A549 (cell line): ENCODE measurements around the gene CEP192.
"Not testable (repeated sequence)": the region's sequence is repeated elsewhere in the genome, so short reads cannot be mapped to it uniquely, and the experiment has no call there.

Experiments used
- CEBPB ChIP-seq, 2 experiments: fragments of >200 bp in 1 of 2; sonication (Bioruptor Twin) in 1 of 2; formaldehyde crosslinking in 1 of 2; IDR thresholded peaks; 2 replicates each; pipeline ENCODE4 v1.6.1; 2012 to 2016
- CTCF ChIP-seq: fragments of >200 bp; sonication (Bioruptor Twin); formaldehyde crosslinking; IDR thresholded peaks from 3 replicates; pipeline ENCODE4 v1.5.1; 2016
- EP300 ChIP-seq, 2 experiments: fragments of >200 bp; sonication (Bioruptor Twin); formaldehyde crosslinking; IDR thresholded peaks; 2 replicates in 1 of 2; 3 replicates in 1 of 2; pipeline ENCODE4 v1.6.1; 2016 to 2017
- FOSL2 ChIP-seq, 2 experiments: fragments of 450-650 bp in 1 of 2; fragments of >200 bp in 1 of 2; sonication (Bioruptor Twin) in 1 of 2; formaldehyde crosslinking; IDR thresholded peaks; 2 replicates each; pipeline versions ENCODE4 v1.5.0 to v1.6.1; 2016 to 2020; ENCODE audit warnings: mild to moderate bottlenecking in 1 of 2, moderate library complexity in 1 of 2
- MAZ ChIP-seq: fragments of 150-350 bp; IDR thresholded peaks from 2 replicates; pipeline ENCODE4 v1.6.1; 2014; ENCODE audit warnings: antibody characterized with exemption, low read depth, low read length, borderline replicate concordance
- NFE2L2 ChIP-seq: fragments of 150-350 bp; conservative IDR thresholded peaks from 2 replicates; pipeline ENCODE4 v1.6.1; 2014; ENCODE audit warnings: low read length
- PBX3 ChIP-seq: IDR thresholded peaks from 2 replicates; pipeline ENCODE4 v1.6.1; 2012
- REST ChIP-seq: fragments of 200-600 bp; sonication (generic); IDR thresholded peaks from 2 replicates; pipeline ENCODE4 v1.6.1; 2016; ENCODE audit warnings: antibody characterized with exemption, mild to moderate bottlenecking, moderate library complexity
- ZFP36 ChIP-seq: fragments of 450-650 bp; IDR thresholded peaks from 2 replicates; pipeline ENCODE4 v1.6.1; 2014; ENCODE audit warnings: borderline replicate concordance; ENCODE audit not compliant: partially characterized antibody

DNA sequence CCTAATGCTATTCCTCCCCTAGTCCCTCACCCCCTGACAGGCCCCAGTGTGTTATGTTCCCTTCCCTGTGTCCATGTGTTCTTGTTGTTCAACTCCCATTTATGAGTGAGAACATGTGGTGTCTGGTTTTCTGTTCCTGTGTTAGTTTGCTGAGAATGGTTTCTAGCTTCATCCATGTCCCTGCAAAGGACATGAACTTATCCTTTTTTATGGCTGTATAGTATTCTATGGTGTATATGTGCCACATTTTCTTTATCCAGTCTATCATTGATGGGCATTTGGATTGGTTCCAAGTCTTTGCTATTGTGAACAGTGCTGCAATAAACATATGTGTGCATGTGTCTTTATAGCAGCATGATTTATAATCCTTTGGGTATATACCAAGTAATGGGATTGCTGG, 86.9 kb downstream of the CEP192 start:
- not testable (repeated sequence) for TF ChIP-seq EP300 (IDR thresholded peaks at IDR 0.05); CTCF; NFE2L2; CEBPB (IDR thresholded peaks at IDR 0.05); FOSL2 (IDR thresholded peaks at IDR 0.05); FOSL2 (CRISPR knock-in tag; IDR thresholded peaks at IDR 0.05); ZFP36; MAZ; PBX3; REST
